HEK293T (cell line): ENCODE measurements around the gene HP.

ENCODE experiments used
- BHLHE40 ChIP-seq: fragments of 450-650 bp; IDR thresholded peaks from 2 replicates; pipeline ENCODE4 v1.6.1; 2016; ENCODE audit warnings: mild to moderate bottlenecking, moderate library complexity, borderline replicate concordance
- FOXA1 ChIP-seq: fragments of 450-650 bp; IDR thresholded peaks from 2 replicates; pipeline ENCODE4 v1.6.1; 2016; ENCODE audit warnings: mild to moderate bottlenecking
- FOXK2 ChIP-seq: fragments of 450-650 bp; IDR thresholded peaks from 2 replicates; pipeline ENCODE4 v1.6.1; 2016; ENCODE audit warnings: mild to moderate bottlenecking
- FOXM1 ChIP-seq: fragments of 450-650 bp; IDR thresholded peaks from 2 replicates; pipeline ENCODE4 v1.6.1; 2017; ENCODE audit warnings: mild to moderate bottlenecking, borderline replicate concordance
- LEF1 ChIP-seq: fragments of 450-650 bp; IDR thresholded peaks from 2 replicates; pipeline ENCODE4 v1.6.1; 2017; ENCODE audit warnings: mild to moderate bottlenecking, borderline replicate concordance
- NFRKB ChIP-seq: fragments of 450-650 bp; IDR thresholded peaks from 2 replicates; pipeline ENCODE4 v1.6.1; 2016; ENCODE audit warnings: mild to moderate bottlenecking, moderate library complexity
- SP1 ChIP-seq: fragments of 450-650 bp; IDR thresholded peaks from 2 replicates; pipeline ENCODE4 v1.6.1; 2017
- SUZ12 ChIP-seq: fragments of 450-650 bp; IDR thresholded peaks from 2 replicates; pipeline ENCODE4 v1.6.1; 2016; ENCODE audit warnings: mild to moderate bottlenecking
- ZNF384 ChIP-seq: fragments of 450-650 bp; IDR thresholded peaks from 2 replicates; pipeline ENCODE4 v1.6.1; 2016

- TF ChIP-seq FOXK2 = no peak
- no peak for TF ChIP-seq ZNF384
- TF ChIP-seq FOXM1 = no peak
- TF ChIP-seq SUZ12 = no peak
- TF ChIP-seq SP1 = no peak
- no peak for TF ChIP-seq LEF1
- TF ChIP-seq FOXA1 = no peak
- no peak for TF ChIP-seq NFRKB
- TF ChIP-seq BHLHE40 = no peak
These were observed 10.8 kb upstream of the HP start for GRCh38 chr16:72043539-72043938.
